Smooth muscle cell of the brain vasculature (primary cell): ENCODE measurements around the gene KRT20.
"Not testable (repeated sequence)": the region's sequence is repeated elsewhere in the genome, so short reads cannot be mapped to it uniquely, and the experiment has no call there.

Experiments used
- DNase-seq: peaks from one replicate; pipeline ENCODE4 v3.0.0-alpha.2; 2012; ENCODE audit warnings: low read depth, low spot score

KRT20 gene

DNA sequence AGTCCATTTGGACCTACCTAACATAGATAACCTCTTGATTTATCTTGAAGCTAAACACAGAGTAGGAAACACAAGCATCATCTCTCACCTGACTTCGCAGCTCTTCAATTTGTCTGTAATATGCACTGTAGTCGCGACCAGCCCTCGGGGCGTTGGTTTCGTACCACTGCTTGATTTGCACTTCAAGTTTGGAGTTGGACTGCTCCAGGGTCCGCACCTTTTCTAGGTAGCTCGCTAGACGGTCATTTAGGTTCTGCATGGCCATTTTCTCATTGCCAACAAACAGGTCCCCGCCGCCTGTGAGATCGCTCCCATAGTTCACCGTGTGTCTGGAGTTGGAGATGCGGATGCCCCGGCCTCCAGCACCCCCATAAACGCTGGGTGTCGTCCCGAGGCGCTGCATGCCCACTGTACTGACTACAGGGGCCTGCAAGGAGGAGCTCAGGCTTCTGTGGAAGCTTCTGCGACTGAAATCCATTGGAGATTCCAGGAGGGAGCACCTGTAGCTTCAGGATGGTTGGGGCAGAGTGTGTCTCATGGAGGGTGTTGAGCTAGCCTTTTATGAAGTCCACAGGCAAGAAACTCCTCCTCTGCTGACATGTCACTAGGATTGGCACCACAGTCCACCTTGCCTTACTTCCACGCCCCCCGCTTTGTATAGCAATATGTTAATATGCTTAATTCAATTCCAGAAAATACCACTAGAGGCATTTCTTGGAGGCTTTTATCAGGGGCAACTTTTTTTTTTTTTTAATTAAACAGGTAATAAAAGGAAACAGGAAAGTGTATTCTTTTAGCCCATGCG lies at the start of gene KRT20:
TSS of gene KRT20 (minus strand) at position 535 of the 805 bp plus-strand sequence. CDS start at position 478, 57 bp downstream.
- no peak for DNase-seq

DNA sequence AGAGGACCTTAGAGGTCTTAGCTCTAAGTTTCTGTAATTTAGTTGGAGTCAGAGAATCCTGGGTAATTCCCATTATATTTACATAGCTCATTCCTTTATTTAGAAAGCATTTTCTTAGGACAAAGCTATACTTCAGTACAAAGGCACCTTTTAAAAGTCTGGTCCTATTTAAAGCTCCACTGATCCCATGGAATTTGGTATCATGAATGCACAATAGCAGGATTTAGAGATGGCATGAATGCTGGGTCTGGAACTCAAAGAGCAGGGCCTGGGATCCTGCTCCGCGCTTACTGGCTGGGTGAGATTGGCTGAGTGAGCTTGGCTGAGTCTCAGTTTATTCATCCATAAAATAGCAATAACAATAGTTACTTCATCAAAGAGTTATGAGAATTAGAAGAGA lies 47.6 kb upstream of the KRT20 start:
- no peak for DNase-seq

DNA sequence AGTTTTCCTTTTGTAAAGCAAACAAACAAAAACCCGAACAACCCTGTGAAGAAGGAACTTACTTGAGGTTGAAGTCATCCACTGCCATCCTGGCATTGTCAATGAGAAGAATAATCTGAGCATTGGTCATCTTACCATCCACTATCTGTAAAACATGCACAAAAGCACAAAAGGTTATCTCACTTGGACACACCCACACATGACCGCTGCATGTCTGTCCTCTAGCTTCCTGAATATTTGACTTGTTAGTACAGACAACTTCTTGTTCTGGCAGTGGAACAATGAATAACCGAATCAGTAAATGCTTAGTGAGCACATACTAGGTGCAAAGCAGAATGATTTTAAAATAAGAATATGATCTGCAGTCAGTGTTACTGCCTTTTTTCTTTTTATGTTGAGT lies 46.3 kb upstream of the KRT20 start:
- DNase-seq: no peak

GRCh38 chr17:40926341-40926740 lies 41.3 kb upstream of the KRT20 start:
- DNase-seq: no peak

GRCh38 chr17:40922239-40922638 lies 37.2 kb upstream of the KRT20 start:
- DNase-seq: no peak

- DNase-seq: no peak
Observed at GRCh38 chr17:40921026-40921425, 36.0 kb upstream of the KRT20 start.

DNA sequence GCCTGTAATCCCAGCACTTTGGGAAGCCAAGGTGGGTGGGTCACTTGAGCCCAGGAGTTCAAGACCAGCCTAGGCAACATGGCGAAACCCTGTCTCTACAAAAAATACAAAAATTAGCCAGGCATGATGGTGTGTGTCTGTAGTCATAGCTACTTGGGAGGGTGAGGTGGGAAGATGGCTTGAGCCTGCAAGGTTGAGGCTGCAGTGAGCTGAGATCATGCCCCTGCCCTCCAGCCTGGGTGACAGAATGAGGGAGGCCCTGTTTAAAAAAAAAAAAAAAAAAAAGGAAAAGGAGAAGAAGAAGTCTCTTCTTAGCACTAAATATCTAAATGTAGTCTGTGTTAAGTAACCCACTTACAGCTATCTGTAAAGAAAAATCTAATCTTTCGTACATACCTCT lies 32.1 kb upstream of the KRT20 start:
- DNase-seq: not testable (repeated sequence)

DNA sequence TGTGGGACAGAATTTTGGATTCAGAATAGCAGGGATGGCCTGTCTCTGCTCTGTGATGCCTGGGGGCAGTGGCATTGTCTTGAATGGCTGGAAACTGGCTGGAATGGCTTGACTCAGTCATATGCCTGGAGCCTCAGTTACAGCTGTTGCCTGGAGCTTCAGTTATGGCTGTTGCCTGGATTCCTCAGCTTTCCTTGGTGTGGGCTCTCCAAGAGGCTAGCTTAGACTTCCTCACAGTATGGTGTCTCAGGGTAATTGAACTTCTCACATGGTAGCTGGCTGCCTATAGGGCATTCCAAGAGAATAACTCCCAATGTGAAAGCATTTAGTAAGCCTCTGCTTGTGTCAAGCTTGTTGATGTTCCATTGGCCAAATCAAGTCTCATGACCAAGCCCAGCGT lies 31.3 kb upstream of the KRT20 start:
- DNase-seq: no peak

DNA sequence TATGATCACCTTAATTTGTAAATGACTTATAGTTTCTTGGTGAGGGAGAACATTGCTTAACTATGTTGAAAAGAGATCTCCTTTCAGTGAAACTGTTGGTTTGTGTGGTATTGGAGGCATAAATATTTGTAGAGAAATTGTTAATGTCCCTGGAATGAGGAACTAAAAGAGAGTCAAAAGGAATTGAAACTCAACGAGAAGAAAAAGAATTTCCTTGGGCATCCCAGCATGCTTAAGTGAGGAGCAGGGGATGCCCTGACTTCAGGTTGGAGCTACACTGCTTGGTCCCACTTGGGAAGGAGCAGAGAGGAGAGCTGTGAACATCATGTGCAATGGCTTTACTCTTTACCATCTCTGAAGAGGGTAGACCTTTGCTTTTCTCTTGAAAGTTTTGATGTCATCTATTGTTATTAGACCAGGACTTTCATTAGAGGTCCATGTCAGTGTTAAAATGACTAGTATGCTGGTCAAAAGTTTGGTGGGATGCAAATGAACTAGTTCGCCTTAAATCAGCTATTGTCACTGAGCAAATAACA lies 30.7 kb upstream of the KRT20 start:
- no peak for DNase-seq

DNA sequence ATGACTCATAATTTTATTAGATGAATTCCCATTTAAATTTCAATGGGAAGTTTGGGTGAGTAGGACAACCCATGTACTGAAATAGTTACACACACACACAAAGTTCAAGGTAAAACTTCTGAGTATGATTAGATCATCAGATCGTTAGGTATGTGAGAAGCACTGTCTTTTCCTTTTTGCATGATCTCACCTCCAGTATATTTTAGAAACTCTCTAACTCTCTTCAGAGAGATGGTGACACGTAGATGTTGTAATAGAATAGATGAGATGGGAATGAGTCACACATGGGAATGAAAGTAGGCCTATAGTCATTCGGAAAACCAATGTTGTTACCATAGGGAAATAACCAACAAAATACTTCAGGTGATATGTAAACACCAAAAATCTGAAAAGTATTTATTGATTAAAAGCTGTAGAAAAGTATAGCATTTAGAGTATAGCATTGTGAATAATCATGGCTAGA lies 30.2 kb upstream of the KRT20 start:
- no peak for DNase-seq

DNA sequence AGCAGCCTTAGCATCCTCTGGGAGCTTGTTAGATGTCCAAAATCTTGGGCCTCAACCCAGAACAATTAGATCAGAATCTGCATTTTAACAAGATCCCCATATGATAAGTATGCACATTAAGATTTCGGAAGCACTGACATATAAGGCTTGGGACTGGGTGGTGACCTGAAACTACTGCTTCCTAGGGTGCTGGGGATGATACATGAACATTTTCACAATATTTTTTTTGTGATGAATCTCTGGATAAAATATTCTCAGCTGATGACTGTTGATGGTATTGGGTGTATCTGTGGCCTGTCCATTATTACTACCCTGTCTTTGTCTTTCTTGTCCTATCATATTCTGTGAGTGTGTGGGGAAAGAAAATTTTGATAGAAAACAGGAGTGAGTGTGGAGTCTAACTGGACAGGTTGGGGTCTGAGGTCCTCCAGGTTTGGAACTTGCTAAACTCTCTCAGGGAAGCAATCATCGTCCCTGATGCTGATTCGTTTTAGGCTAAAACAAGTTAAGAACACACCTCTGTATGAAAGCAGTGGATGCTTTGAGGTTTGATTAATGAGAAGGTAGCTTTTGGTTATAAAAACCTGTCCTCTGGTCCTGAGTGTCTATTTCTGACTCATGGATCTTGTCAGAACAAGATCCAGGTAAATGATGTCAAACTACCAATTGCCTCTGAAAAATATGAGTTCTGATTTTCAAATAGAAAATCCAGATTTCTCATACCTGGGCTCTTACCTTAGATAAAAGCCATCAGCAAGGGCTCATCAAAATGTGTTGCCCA lies 29.2 kb upstream of the KRT20 start:
- no peak for DNase-seq

DNA sequence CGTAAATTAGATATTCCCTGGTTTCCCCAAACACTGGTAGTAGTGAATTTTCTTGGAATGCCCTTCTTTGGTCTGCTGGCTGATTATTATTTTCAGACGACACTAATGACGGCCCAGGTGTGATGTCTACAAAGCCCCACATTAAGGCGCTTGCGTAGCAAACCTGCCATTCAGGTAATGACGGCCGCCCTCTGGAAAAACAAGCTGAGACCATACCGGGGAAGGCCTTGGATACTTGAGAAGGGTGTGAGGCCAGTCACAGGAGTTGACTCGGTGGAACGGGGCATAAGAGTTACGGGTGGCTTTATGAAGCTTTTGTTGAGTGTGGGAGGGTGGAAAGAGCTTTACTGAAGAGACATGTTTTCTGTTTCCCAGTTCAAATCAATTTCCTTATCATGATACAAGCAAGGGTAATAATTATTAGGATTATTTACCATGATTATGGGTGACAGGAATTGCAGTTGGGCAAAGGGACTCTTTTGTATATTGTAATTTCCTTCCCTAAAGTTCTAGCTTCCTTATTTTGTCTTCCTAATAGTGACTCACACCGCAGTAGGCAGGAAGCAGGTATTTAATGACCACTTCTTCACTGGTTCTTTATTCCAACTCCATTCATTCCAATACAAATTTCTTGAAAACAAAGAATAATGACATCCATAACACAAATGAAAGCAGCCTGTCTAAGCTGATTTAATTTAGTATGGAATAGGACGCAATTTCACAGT lies 27.6 kb upstream of the KRT20 start:
- no peak for DNase-seq

GRCh38 chr17:40910441-40910841 lies 25.4 kb upstream of the KRT20 start:
- no peak for DNase-seq

DNA sequence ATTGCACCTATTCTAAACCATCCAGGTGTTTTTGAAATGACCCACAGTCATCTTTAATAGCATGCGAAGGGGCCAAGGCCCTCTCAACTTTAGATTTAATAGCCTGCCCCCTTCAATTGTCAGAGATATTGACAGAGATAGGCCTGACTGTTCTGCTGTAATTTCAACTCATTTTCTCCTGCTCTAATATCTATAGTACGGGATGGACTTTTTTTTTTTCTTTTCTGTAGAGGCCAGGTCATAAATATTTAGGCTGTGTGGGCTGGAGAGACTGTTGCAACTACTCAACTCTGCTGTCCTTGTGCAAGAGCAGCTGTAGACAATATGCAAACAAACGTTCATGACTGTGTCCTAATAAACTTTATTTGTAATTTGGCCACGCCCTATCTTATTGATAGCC lies 24.7 kb upstream of the KRT20 start:
- no peak for DNase-seq

GRCh38 chr17:40909351-40909750 lies 24.3 kb upstream of the KRT20 start:
- DNase-seq: peak; percentile 93

GRCh38 chr17:40906613-40907012 lies 21.6 kb upstream of the KRT20 start:
- DNase-seq: no peak

DNA sequence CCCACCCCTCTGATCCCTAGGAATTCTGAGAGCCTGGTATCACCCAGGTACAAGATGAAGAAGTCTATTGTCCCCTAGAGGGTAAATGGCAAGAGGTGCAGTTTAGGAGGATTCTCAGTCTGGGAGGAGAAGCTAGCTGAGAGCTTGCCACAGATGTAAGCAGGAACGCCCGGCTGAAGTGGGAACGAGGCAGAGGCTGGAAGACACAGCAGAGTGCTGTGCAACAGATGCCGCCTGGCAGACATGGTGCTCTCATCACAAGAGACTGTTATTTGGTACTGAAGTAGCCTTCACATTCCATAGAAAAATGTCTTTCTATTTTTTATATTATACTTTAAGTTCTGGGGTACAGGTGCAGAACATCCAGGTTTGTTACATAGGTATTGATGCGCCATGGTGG lies 20.3 kb upstream of the KRT20 start:
- no peak for DNase-seq

GRCh38 chr17:40903129-40903847 lies 18.2 kb upstream of the KRT20 start:
- no peak for DNase-seq

GRCh38 chr17:40902498-40902897 lies 17.5 kb upstream of the KRT20 start:
- DNase-seq: no peak

GRCh38 chr17:40901981-40902474 lies 17.0 kb upstream of the KRT20 start:
- DNase-seq: no peak

DNA sequence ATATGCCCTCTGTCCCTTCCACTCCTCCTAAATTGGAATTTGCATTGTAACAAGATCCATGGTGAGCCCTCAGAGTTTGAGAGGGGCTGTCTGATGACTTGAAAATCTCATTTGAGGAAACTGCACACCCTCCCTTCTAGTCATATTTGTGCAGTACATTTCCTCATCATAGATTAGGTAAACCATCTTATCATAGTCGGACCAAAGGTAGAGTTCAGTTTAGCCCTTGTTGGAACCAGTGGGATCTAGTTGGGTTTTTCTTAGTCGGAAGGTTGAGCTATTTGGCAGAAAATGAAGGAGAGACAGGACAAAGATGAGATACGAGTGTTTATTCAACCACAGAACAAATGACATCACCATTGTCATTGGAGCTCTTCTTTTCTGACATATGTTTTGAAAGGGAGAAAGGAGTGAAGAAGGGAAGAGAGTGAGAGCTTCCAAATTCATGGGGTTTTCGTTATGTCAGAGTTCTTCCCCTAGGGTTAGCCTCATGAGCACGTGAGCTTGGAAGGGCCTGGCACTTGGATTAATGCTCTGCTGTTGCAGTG lies 15.8 kb upstream of the KRT20 start:
- DNase-seq: no peak
